ENCODE results near the gene SEC14L5. TPM values are rescaled to one million over a fixed set of nuclear protein-coding genes. Genes with fewer than 3 reads are reported as not detected.

SEC14L5 gene
- total RNA-seq, 1 experiment from 2014 or later = 2.3 TPM

GRCh38 chr16:4914528-4915225 lies 43.5 kb upstream of the SEC14L5 start (continued):
- TF ChIP-seq ZNF219 (CRISPR knock-in tag; IDR thresholded peaks at IDR 0.05; ENCODE audit: borderline replicate concordance) (no peak), JUN (CRISPR knock-in tag; IDR thresholded peaks at IDR 0.05) (no peak)

DNA sequence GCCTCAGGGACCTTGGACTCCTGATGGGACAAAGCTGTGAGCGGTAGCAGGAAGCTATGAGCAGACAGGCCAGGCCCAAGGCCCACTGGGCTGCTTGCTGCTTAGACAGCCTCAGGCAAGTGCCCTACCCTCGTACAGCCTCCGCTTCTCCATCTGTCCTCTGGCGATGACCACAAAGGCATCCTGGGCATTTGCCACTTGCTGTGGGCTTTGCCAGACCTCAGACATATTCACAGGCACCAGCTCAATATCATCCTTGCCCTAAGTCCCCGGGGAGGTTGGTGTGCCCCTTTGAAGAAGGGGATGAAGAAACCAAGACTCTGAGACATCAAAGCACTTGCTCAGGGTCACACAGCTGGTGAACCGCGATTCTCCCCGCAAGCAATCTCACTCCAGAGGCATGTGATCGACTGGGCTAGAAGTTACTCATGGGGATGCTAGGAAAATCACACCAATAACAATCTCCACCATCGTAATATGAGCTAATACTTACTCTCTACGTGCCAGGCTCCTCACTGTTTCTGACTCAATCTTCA lies 42.8 kb upstream of the SEC14L5 start:
- H3K9me3 Mint-ChIP-seq = no peaks in the 10 kb centered on the region
- DNase-seq (ENCODE audit: low spot score) (no peak), ATAC-seq (no peak)
- no peak overlapping the region for H3K4me3 Mint-ChIP-seq
- CTCF ChIA-PET = interaction anchor here (1.0 to 2.1 kb wide), 3 partner anchors 21 to 110 kb away, joined by 3 to 6 read pairs (median 3); no protein-coding TSS in a partner anchor
- H3K36me3 Mint-ChIP-seq = no peaks in the 10 kb centered on the region
- H3K4me1 Mint-ChIP-seq = peaks cover 12% of the 10 kb centered on the region
- TF ChIP-seq JUN (CRISPR knock-in tag; IDR thresholded peaks at IDR 0.05) (no peak), ELF4 (CRISPR knock-in tag; IDR thresholded peaks at IDR 0.05; ENCODE audit: low read depth) (no peak), MXD4 (CRISPR knock-in tag; IDR thresholded peaks at IDR 0.05; ENCODE audit: borderline replicate concordance) (no peak), MYBL2 (CRISPR knock-in tag; IDR thresholded peaks at IDR 0.05) (no peak)
- TF ChIP-seq, protein P1, sequence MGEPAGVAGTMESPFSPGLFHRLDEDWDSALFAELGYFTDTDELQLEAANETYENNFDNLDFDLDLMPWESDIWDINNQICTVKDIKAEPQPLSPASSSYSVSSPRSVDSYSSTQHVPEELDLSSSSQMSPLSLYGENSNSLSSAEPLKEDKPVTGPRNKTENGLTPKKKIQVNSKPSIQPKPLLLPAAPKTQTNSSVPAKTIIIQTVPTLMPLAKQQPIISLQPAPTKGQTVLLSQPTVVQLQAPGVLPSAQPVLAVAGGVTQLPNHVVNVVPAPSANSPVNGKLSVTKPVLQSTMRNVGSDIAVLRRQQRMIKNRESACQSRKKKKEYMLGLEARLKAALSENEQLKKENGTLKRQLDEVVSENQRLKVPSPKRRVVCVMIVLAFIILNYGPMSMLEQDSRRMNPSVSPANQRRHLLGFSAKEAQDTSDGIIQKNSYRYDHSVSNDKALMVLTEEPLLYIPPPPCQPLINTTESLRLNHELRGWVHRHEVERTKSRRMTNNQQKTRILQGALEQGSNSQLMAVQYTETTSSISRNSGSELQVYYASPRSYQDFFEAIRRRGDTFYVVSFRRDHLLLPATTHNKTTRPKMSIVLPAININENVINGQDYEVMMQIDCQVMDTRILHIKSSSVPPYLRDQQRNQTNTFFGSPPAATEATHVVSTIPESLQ (CRISPR knock-in tag; IDR thresholded peaks at IDR 0.05) = no peak
- TF ChIP-seq, protein P2, sequence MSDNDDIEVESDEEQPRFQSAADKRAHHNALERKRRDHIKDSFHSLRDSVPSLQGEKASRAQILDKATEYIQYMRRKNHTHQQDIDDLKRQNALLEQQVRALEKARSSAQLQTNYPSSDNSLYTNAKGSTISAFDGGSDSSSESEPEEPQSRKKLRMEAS (CRISPR knock-in tag; IDR thresholded peaks at IDR 0.05) = no peak
- no peaks in the 10 kb centered on the region for H3K27me3 Mint-ChIP-seq (ENCODE audit: low read depth)
- no peak overlapping the region for H3K27ac Mint-ChIP-seq
- POLR2A ChIA-PET = no interaction called here

DNA sequence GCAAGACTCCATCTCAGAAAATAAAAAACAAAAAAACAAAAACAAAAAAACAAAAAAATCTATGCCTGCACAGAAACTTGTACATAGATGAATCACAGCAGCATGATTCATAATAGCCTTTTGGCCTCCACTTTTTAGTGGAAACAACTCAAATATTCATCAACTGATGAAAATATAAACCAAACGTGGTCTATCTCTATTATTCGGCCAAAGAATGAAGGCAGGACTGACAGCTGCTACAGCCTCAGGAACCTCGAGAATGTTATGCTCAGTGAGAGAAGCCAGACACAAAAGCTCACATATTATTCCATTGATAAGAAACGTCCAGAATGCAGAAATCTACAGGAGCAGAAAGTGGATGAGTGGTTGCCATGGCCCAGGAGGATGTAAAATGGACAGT lies 41.0 kb upstream of the SEC14L5 start:
- H3K4me3 Mint-ChIP-seq = no peak overlapping the region
- no peak overlapping the region for H3K27ac Mint-ChIP-seq
- no peaks in the 10 kb centered on the region for H3K9me3 Mint-ChIP-seq
- ChIA-PET POLR2A (no interaction called here), CTCF (interaction anchor here (1.5 kb wide), 1 partner anchor 108 kb away, joined by 4 read pairs; no protein-coding TSS in a partner anchor)
- no peak for ATAC-seq
- H3K27me3 Mint-ChIP-seq (ENCODE audit: low read depth) = no peaks in the 10 kb centered on the region
- no peak for DNase-seq (ENCODE audit: low spot score)
- peaks cover 12% of the 10 kb centered on the region for H3K4me1 Mint-ChIP-seq
- H3K36me3 Mint-ChIP-seq = no peaks in the 10 kb centered on the region
- no peak for TF ChIP-seq ESRRA (CRISPR knock-in tag; IDR thresholded peaks at IDR 0.05; ENCODE audit: borderline replicate concordance)
- TF ChIP-seq KAT7 (CRISPR knock-in tag; IDR thresholded peaks at IDR 0.05; ENCODE audit: borderline replicate concordance) = no peak
- TF ChIP-seq ZNF671 (CRISPR knock-in tag; IDR thresholded peaks at IDR 0.05) = no peak
- no peak for TF ChIP-seq RELA (CRISPR knock-in tag; IDR thresholded peaks at IDR 0.05; ENCODE audit: borderline replicate concordance)
- no peak for TF ChIP-seq HMGA2 (CRISPR knock-in tag; IDR thresholded peaks at IDR 0.05)
- TF ChIP-seq, protein P3, sequence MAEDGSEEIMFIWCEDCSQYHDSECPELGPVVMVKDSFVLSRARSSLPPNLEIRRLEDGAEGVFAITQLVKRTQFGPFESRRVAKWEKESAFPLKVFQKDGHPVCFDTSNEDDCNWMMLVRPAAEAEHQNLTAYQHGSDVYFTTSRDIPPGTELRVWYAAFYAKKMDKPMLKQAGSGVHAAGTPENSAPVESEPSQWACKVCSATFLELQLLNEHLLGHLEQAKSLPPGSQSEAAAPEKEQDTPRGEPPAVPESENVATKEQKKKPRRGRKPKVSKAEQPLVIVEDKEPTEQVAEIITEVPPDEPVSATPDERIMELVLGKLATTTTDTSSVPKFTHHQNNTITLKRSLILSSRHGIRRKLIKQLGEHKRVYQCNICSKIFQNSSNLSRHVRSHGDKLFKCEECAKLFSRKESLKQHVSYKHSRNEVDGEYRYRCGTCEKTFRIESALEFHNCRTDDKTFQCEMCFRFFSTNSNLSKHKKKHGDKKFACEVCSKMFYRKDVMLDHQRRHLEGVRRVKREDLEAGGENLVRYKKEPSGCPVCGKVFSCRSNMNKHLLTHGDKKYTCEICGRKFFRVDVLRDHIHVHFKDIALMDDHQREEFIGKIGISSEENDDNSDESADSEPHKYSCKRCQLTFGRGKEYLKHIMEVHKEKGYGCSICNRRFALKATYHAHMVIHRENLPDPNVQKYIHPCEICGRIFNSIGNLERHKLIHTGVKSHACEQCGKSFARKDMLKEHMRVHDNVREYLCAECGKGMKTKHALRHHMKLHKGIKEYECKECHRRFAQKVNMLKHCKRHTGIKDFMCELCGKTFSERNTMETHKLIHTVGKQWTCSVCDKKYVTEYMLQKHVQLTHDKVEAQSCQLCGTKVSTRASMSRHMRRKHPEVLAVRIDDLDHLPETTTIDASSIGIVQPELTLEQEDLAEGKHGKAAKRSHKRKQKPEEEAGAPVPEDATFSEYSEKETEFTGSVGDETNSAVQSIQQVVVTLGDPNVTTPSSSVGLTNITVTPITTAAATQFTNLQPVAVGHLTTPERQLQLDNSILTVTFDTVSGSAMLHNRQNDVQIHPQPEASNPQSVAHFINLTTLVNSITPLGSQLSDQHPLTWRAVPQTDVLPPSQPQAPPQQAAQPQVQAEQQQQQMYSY (CRISPR knock-in tag; IDR thresholded peaks at IDR 0.05) = no peak
- TF ChIP-seq ZNF138 (CRISPR knock-in tag; conservative IDR thresholded peaks at IDR 0.05) = no peak
- TF ChIP-seq ZNF416 (CRISPR knock-in tag; IDR thresholded peaks at IDR 0.05) = no peak
- TF ChIP-seq, protein P4, sequence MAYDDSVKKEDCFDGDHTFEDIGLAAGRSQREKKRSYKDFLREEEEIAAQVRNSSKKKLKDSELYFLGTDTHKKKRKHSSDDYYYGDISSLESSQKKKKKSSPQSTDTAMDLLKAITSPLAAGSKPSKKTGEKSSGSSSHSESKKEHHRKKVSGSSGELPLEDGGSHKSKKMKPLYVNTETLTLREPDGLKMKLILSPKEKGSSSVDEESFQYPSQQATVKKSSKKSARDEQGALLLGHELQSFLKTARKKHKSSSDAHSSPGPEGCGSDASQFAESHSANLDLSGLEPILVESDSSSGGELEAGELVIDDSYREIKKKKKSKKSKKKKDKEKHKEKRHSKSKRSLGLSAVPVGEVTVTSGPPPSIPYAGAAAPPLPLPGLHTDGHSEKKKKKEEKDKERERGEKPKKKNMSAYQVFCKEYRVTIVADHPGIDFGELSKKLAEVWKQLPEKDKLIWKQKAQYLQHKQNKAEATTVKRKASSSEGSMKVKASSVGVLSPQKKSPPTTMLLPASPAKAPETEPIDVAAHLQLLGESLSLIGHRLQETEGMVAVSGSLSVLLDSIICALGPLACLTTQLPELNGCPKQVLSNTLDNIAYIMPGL (CRISPR knock-in tag; IDR thresholded peaks at IDR 0.05) = no peak
- TF ChIP-seq IRF2 (CRISPR knock-in tag; IDR thresholded peaks at IDR 0.05; ENCODE audit: borderline replicate concordance, low read depth) = no peak
- TF ChIP-seq CREM (CRISPR knock-in tag; IDR thresholded peaks at IDR 0.05) = no peak
- no peak for TF ChIP-seq USF2 (CRISPR knock-in tag; IDR thresholded peaks at IDR 0.05)
- TF ChIP-seq, protein P2 (CRISPR knock-in tag; IDR thresholded peaks at IDR 0.05) = no peak
- no peak for TF ChIP-seq JAZF1 (CRISPR knock-in tag; IDR thresholded peaks at IDR 0.05)
- TF ChIP-seq, protein P5, sequence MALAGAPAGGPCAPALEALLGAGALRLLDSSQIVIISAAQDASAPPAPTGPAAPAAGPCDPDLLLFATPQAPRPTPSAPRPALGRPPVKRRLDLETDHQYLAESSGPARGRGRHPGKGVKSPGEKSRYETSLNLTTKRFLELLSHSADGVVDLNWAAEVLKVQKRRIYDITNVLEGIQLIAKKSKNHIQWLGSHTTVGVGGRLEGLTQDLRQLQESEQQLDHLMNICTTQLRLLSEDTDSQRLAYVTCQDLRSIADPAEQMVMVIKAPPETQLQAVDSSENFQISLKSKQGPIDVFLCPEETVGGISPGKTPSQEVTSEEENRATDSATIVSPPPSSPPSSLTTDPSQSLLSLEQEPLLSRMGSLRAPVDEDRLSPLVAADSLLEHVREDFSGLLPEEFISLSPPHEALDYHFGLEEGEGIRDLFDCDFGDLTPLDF (CRISPR knock-in tag; IDR thresholded peaks at IDR 0.05) = no peak
- TF ChIP-seq NR1H2 (CRISPR knock-in tag; IDR thresholded peaks at IDR 0.05) = no peak
- no peak for TF ChIP-seq ZNF317 (CRISPR knock-in tag; IDR thresholded peaks at IDR 0.05; ENCODE audit: borderline replicate concordance, low read depth)
